GM12878 (cell line): ENCODE data around the gene ZCCHC2. TPM values are rescaled to one million over a fixed set of nuclear protein-coding genes. Genes with fewer than 3 reads are reported as not detected.

Experiments used
- ATAC-seq: fragments of 200-7000 bp; cut with Tn5 transposase; 3 replicates; pipeline ENCODE4 v1.9.1; 2020; ENCODE audit warnings: mild to moderate bottlenecking, moderate library complexity
- BruUV-seq: library from RNA; stranded (reverse); fragments of 400-500 nt; replicated peaks from 2 replicates; lab custom pipeline; 2021; lab: Mats Ljungman, UMichigan
- CTCF ChIA-PET: fragments of 300-600 bp; sonication (Branson Sonifier 250); formaldehyde crosslinking; extraction: SDS; loops from one replicate; lab custom pipeline; 2021; ENCODE audit warnings: inconsistent platforms; lab: Yijun Ruan, JAX
- POLR2A ChIA-PET: fragments of 350-600 bp; formaldehyde crosslinking; extraction: SDS; loops from one replicate; lab custom pipeline; 2021; ENCODE audit warnings: inconsistent platforms; lab: Charles Lee
- RAD21 ChIA-PET: fragments of 300-600 bp; sonication (Branson Sonifier 250); formaldehyde crosslinking; loops from one replicate; lab custom pipeline; 2023; ENCODE audit warnings: antibody characterized with exemption; ENCODE audit not compliant: unreplicated experiment; lab: Charles Lee
- SMC1A ChIA-PET: fragments of 300-600 bp; sonication (Branson Sonifier 250); formaldehyde crosslinking; loops from one replicate; lab custom pipeline; 2023; ENCODE audit not compliant: unreplicated experiment, uncharacterized antibody; lab: Charles Lee
- DNase-seq: peaks from one replicate; pipeline ENCODE4 v3.0.0-alpha.2; 2011; ENCODE audit warnings: low read depth, low spot score
- FAIRE-seq: peaks from 3 replicates; lab custom pipeline; 2011; peaks lifted over from hg19 to GRCh38; lab: Jason Lieb, UNC
- H2AFZ ChIP-seq: 2 replicates; pipeline ENCODE4 v1.6.0; 2011; ENCODE audit warnings: low read depth, low read length, control low read depth; ENCODE audit not compliant: control insufficient read depth
- H3K27ac ChIP-seq: 2 replicates; pipeline ENCODE4 v1.5.1; 2011; ENCODE audit warnings: control low read depth; ENCODE audit not compliant: control insufficient read depth, insufficient read depth
- H3K27me3 ChIP-seq, 2 experiments: replicated peaks in 1 of 2; 2 replicates each; pipeline versions ENCODE4 v1.6.0 to v1.6.1; 2011; ENCODE audit warnings: low read length in 1 of 2; ENCODE audit not compliant: control insufficient read depth in 2 of 2, insufficient read depth in 2 of 2
- H3K36me3 ChIP-seq, 2 experiments: 2 replicates each; pipeline ENCODE4 v1.5.1; 2011; ENCODE audit warnings: low read length in 1 of 2; ENCODE audit not compliant: control insufficient read depth in 2 of 2, insufficient read depth in 2 of 2
- H3K4me1 ChIP-seq: 2 replicates; pipeline ENCODE4 v1.6.1; 2011; ENCODE audit warnings: mild to moderate bottlenecking, low read length, moderate library complexity, mixed read lengths; ENCODE audit not compliant: control insufficient read depth, insufficient read depth
- H3K4me2 ChIP-seq: 2 replicates; pipeline ENCODE4 v1.6.0; 2011; ENCODE audit warnings: control low read depth; ENCODE audit not compliant: control insufficient read depth, insufficient read depth
- H3K4me3 ChIP-seq: fragments of 200-600 bp; sonication (generic); 2 replicates; pipeline ENCODE4 v1.5.1; 2016
- H3K79me2 ChIP-seq: 2 replicates; pipeline ENCODE4 v1.6.0; 2011; ENCODE audit warnings: low read length; ENCODE audit not compliant: control insufficient read depth, insufficient read depth
- H3K9ac ChIP-seq: 2 replicates; pipeline ENCODE4 v1.8.0; 2011; ENCODE audit warnings: low read length, control low read depth, mixed read lengths; ENCODE audit not compliant: control insufficient read depth, insufficient read depth
- H3K9me3 ChIP-seq: replicated peaks from 3 replicates; pipeline ENCODE4 v1.5.1; 2011; ENCODE audit warnings: mild to moderate bottlenecking, low read length; ENCODE audit not compliant: control insufficient read depth, insufficient read depth
- H4K20me1 ChIP-seq: 2 replicates; pipeline ENCODE4 v1.6.0; 2011; ENCODE audit not compliant: control insufficient read depth, insufficient read depth
- ETV6 ChIP-seq, 2 experiments: fragments of 450-650 bp in 1 of 2; IDR thresholded peaks in 1 of 2; conservative IDR thresholded peaks in 1 of 2; 2 replicates each; pipeline ENCODE4 v1.6.1; 2014; ENCODE audit warnings: antibody characterized with exemption in 1 of 2, borderline replicate concordance in 1 of 2, low read depth in 1 of 2, mild to moderate bottlenecking in 1 of 2, moderate library complexity in 1 of 2
- HDAC6 ChIP-seq: fragments of 200-600 bp; sonication (generic); IDR thresholded peaks from one replicate; pipeline ENCODE4 v1.8.0; 2017; ENCODE audit warnings: antibody characterized with exemption; ENCODE audit not compliant: unreplicated experiment
- NFIC ChIP-seq: IDR thresholded peaks from 2 replicates; pipeline ENCODE4 v1.6.1; 2012; ENCODE audit warnings: low read depth, mild to moderate bottlenecking, inconsistent platforms, low read length, moderate library complexity
- PKNOX1 ChIP-seq: fragments of 450-650 bp; IDR thresholded peaks from 2 replicates; pipeline ENCODE4 v1.6.1; 2016; ENCODE audit warnings: mild to moderate bottlenecking
- USF1 ChIP-seq: IDR thresholded peaks from 2 replicates; pipeline ENCODE4 v1.6.1; 2011; ENCODE audit warnings: borderline replicate concordance, low read depth, mild to moderate bottlenecking, moderate library complexity, mixed read lengths, low read length; ENCODE audit not compliant: insufficient read depth; ENCODE audit errors: extremely low read length
- USF2 ChIP-seq: IDR thresholded peaks from 2 replicates; pipeline ENCODE4 v1.6.1; 2011; ENCODE audit warnings: low read depth, low read length, improper control_type of control experiment, borderline replicate concordance
- ZNF274 ChIP-seq: IDR thresholded peaks from one replicate; pipeline ENCODE4 v1.8.0; 2011; ENCODE audit not compliant: insufficient read length, insufficient read depth
- WGBS: methylation state at CpG from one replicate; pipeline ENCODE4 v1.1.6; 2016; ENCODE audit warnings: low lambda C conversion rate; ENCODE audit not compliant: insufficient replicate concordance, insufficient coverage; ENCODE audit errors: missing lambda C conversion rate; 5-methylcytosine and 5-hydroxymethylcytosine counted together
- in situ Hi-C: fragments of 300-500 bp; cut with MboI; formaldehyde crosslinking; loops from 9 replicates; pipeline ENCODE4 v1.14.3; 2018; ENCODE audit warnings: mixed read lengths
- intact Hi-C: fragments of 100-400 bp; cut with micrococcal nuclease; formaldehyde crosslinking; loops from one replicate; pipeline ENCODE4 v1.14.2; 2022; ENCODE audit not compliant: unreplicated experiment
- polyA plus RNA-seq, 11 experiments: library from polyadenylated mRNA; depleted of rRNA in 4 of 11; unstranded in 6 of 11; stranded (reverse) in 5 of 11; fragments of >200 nt; fragmentation: Nextera tagmentation in 4 of 11; fragmentation: Illumina TruSeq in 1 of 11; extraction: Ambion mirVana in 4 of 11; extraction: Trizol in 1 of 11; gene quantifications; 1 replicate in 1 of 11; 2 replicates in 10 of 11; pipeline versions ENCODE4 v1.2.1 to v1.2.3, GENCODE V29; 2011 to 2016; ENCODE audit warnings: inconsistent platforms in 2 of 11, missing spikeins in 2 of 11, low read depth in 1 of 11
- total RNA-seq, 4 experiments: library from RNA; depleted of rRNA in 3 of 4; stranded (reverse); fragments of >200 nt in 3 of 4; fragmentation: Illumina TruSeq in 1 of 4; extraction: Trizol in 1 of 4; gene quantifications; 2 replicates each; pipeline versions ENCODE4 v1.2.1 to v1.2.3, GENCODE V29; 2013 to 2021

The ZCCHC2 gene
- total and polyA plus RNA-seq, 10 of the 15 experiments (the other 5 are each of a cell fraction or from before 2014, with no cell fraction given), result 1.7 to 17.4 (median 8.6) TPM

GRCh38 chr18:62596145-62597005, 73.5 kb downstream of the ZCCHC2 start:
- no peaks in the 10 kb centered on the region for H3K79me2 ChIP-seq
- ChIA-PET POLR2A (no interaction called here), RAD21 (no interaction called here)
- 8% methylated on average over 51 of the region's 90 CpGs for WGBS
- no peak for TF ChIP-seq ZNF274
- TF ChIP-seq ETV6 (conservative IDR thresholded peaks at IDR 0.05 in 1 of 2, IDR thresholded peaks at IDR 0.05 in 1 of 2; ENCODE audit: borderline replicate concordance in 1 of 2, low read depth in 1 of 2), result no peak
- no peak for TF ChIP-seq PKNOX1
- TF ChIP-seq USF2, result no peak
- no peak for TF ChIP-seq NFIC
- TF ChIP-seq HDAC6, result peak; percentile 92
- TF ChIP-seq USF1, result no peak
- TF ChIP-seq, all 136 proteins: peak for 1
- ATAC-seq (no peak), DNase-seq (no peak), FAIRE-seq (no peak)
- no peaks in the 10 kb centered on the region for H3K9me3 ChIP-seq
- no peak overlapping the region for H3K27ac ChIP-seq
- peaks cover 4% of the 10 kb centered on the region; the same call in 1 of the 2 replicates for H3K4me1 ChIP-seq
- H3K9ac ChIP-seq, result no peak overlapping the region
- BruUV-seq, result no TSS peak
- in situ Hi-C loops, result no loop called here
- H3K36me3 ChIP-seq, result no peaks in the 10 kb centered on the region
- H3K4me3 ChIP-seq, result no peak overlapping the region
- peaks cover 5 to 10% of the 10 kb centered on the region in 2 experiments; a peak in 3 of 4 replicates for H3K27me3 ChIP-seq
- H2AFZ ChIP-seq, result no peak overlapping the region
- intact Hi-C loops, result no loop called here
- ChIA-PET CTCF (no interaction called here), SMC1A (no interaction called here)
- peak overlapping the region; percentile 55; the same call in 1 of the 2 replicates for H3K4me2 ChIP-seq
- H4K20me1 ChIP-seq, result no peaks in the 10 kb centered on the region
